H1 (cell line): Measurements from ENCODE around the gene FRMD3. TPM values are rescaled to one million over a fixed set of nuclear protein-coding genes. Genes with fewer than 3 reads are reported as not detected.

ENCODE experiments used
- CTCF ChIA-PET: fragments of 300-600 bp; sonication (Branson Sonifier 250); formaldehyde crosslinking; loops from one replicate; lab custom pipeline; 2021; ENCODE audit not compliant: partially characterized antibody; lab: Charles Lee
- POLR2A ChIA-PET: fragments of 300-600 bp; sonication (Branson Sonifier 250); formaldehyde crosslinking; loops from one replicate; lab custom pipeline; 2021; ENCODE audit warnings: inconsistent platforms; ENCODE audit not compliant: partially characterized antibody; lab: Charles Lee
- DNase-seq, 2 experiments: peaks; one replicate each; pipeline versions ENCODE4 v3.0.0 to v3.0.0-alpha.2; 2010 to 2022; ENCODE audit warnings: low spot score in 2 of 2, low read depth in 1 of 2, mixed read lengths in 1 of 2
- FAIRE-seq: peaks from 2 replicates; lab custom pipeline; 2011; peaks lifted over from hg19 to GRCh38; lab: Jason Lieb, UNC
- H2AFZ ChIP-seq: 2 replicates; pipeline ENCODE4 v1.8.1; 2012; ENCODE audit warnings: low read length, inconsistent platforms
- H2AK5ac ChIP-seq: 2 replicates; pipeline ENCODE4 v1.6.1; 2013; ENCODE audit warnings: low read depth, low read length
- H2BK120ac ChIP-seq: replicated peaks from 2 replicates; pipeline ENCODE3; 2013; ENCODE audit warnings: low read depth, low read length, inconsistent platforms
- H2BK12ac ChIP-seq: 2 replicates; pipeline ENCODE4 v1.6.1; 2013; ENCODE audit warnings: low read depth, low read length
- H2BK15ac ChIP-seq: 2 replicates; pipeline ENCODE4 v1.6.1; 2013; ENCODE audit warnings: low read length
- H2BK20ac ChIP-seq: 2 replicates; pipeline ENCODE4 v1.6.1; 2013; ENCODE audit warnings: low read length
- H2BK5ac ChIP-seq: 2 replicates; pipeline ENCODE4 v1.6.1; 2013; ENCODE audit warnings: low read depth, low read length
- H3K14ac ChIP-seq: 2 replicates; pipeline ENCODE4 v1.6.1; 2013; ENCODE audit warnings: inconsistent platforms; ENCODE audit not compliant: insufficient read length
- H3K18ac ChIP-seq: 2 replicates; pipeline ENCODE4 v1.6.1; 2013; ENCODE audit warnings: low read length; ENCODE audit errors: extremely low read depth
- H3K23ac ChIP-seq: 2 replicates; pipeline ENCODE4 v1.6.1; 2013; ENCODE audit warnings: inconsistent platforms; ENCODE audit not compliant: insufficient read length
- H3K23me2 ChIP-seq: 2 replicates; pipeline ENCODE4 v1.6.1; 2013; ENCODE audit warnings: low read depth, low read length
- H3K27ac ChIP-seq: 2 replicates; pipeline ENCODE4 v1.6.1; 2011; ENCODE audit warnings: low read depth, low read length, inconsistent platforms
- H3K27me3 ChIP-seq, 4 experiments: replicated peaks in 1 of 4; 1 replicate in 1 of 4; 2 replicates in 3 of 4; pipeline versions ENCODE4 v1.6.1 to v1.8.1; 2011 to 2013; ENCODE audit warnings: low read length in 3 of 4, mild to moderate bottlenecking in 3 of 4, inconsistent platforms in 2 of 4, mixed read lengths in 2 of 4, moderate library complexity in 1 of 4; ENCODE audit not compliant: control insufficient read depth in 3 of 4, insufficient read depth in 3 of 4; ENCODE audit errors: extremely low read depth in 1 of 4
- H3K36me3 ChIP-seq, 4 experiments: 2 replicates each; pipeline versions ENCODE4 v1.6.1 to v1.8.1; 2011 to 2013; ENCODE audit warnings: mild to moderate bottlenecking in 4 of 4, low read length in 3 of 4, moderate library complexity in 2 of 4, control low read depth in 1 of 4, inconsistent platforms in 1 of 4; ENCODE audit not compliant: insufficient read depth in 4 of 4, control insufficient read depth in 2 of 4
- H3K4ac ChIP-seq: replicated peaks from 2 replicates; pipeline ENCODE3; 2013; ENCODE audit warnings: low read length, low read depth, mixed read lengths, inconsistent platforms; ENCODE audit not compliant: insufficient read length
- H3K4me1 ChIP-seq, 4 experiments: replicated peaks in 1 of 4; 1 replicate in 1 of 4; 2 replicates in 3 of 4; pipeline versions ENCODE4 v1.6.1 to v1.8.1; 2011 to 2013; ENCODE audit warnings: low read length in 3 of 4, inconsistent platforms in 2 of 4, mixed read lengths in 1 of 4; ENCODE audit not compliant: insufficient read depth in 4 of 4, control insufficient read depth in 3 of 4
- H3K4me2 ChIP-seq, 2 experiments: 2 replicates each; pipeline versions ENCODE4 v1.6.1 to v1.8.1; 2011 to 2013; ENCODE audit warnings: low read depth in 2 of 2, low read length in 2 of 2, control low read depth in 1 of 2, inconsistent platforms in 1 of 2, mild to moderate bottlenecking in 1 of 2; ENCODE audit not compliant: insufficient read depth in 1 of 2
- H3K4me3 ChIP-seq, 4 experiments: fragments of 200-600, 300-600 bp in 1 of 4; sonication (generic), shearing (Covaris generic), sonication (Bioruptor Twin) in 1 of 4; 2 replicates each; pipeline versions ENCODE4 v1.5.1 to v1.8.1; 2011 to 2016; ENCODE audit warnings: low read length in 4 of 4, low read depth in 3 of 4, control low read depth in 2 of 4, inconsistent platforms in 2 of 4, mild to moderate bottlenecking in 2 of 4, mixed read lengths in 1 of 4, moderate library complexity in 1 of 4; ENCODE audit not compliant: insufficient read depth in 2 of 4; ENCODE audit errors: extremely low read depth in 1 of 4
- H3K56ac ChIP-seq: replicated peaks from 2 replicates; pipeline ENCODE3; 2013; ENCODE audit warnings: low read depth, mild to moderate bottlenecking, mixed read lengths, low read length, inconsistent platforms; ENCODE audit not compliant: insufficient read length
- H3K79me1 ChIP-seq: 2 replicates; pipeline ENCODE4 v1.6.1; 2013; ENCODE audit warnings: low read depth, low read length, control low read depth
- H3K79me2 ChIP-seq, 2 experiments: 2 replicates each; pipeline versions ENCODE4 v1.6.1 to v1.8.1; 2012 to 2013; ENCODE audit warnings: low read length in 2 of 2, mild to moderate bottlenecking in 2 of 2, inconsistent platforms in 1 of 2; ENCODE audit not compliant: insufficient read depth in 2 of 2, control insufficient read depth in 1 of 2
- H3K9ac ChIP-seq, 4 experiments: replicated peaks in 1 of 4; 1 replicate in 1 of 4; 2 replicates in 3 of 4; pipeline versions ENCODE4 v1.6.1 to v1.8.1; 2011 to 2013; ENCODE audit warnings: low read depth in 3 of 4, low read length in 3 of 4, control low read depth in 2 of 4, mild to moderate bottlenecking in 2 of 4, moderate library complexity in 2 of 4, inconsistent platforms in 1 of 4; ENCODE audit errors: extremely low read depth in 1 of 4
- H3K9me3 ChIP-seq, 2 experiments: 2 replicates each; pipeline versions ENCODE4 v1.6.1 to v1.8.1; 2012 to 2013; ENCODE audit warnings: mild to moderate bottlenecking in 2 of 2, moderate library complexity in 2 of 2, control low read depth in 1 of 2, inconsistent platforms in 1 of 2, low read depth in 1 of 2, low read length in 1 of 2, mixed read lengths in 1 of 2; ENCODE audit not compliant: insufficient read depth in 2 of 2
- H4K20me1 ChIP-seq, 2 experiments: replicated peaks in 1 of 2; 2 replicates each; pipeline versions ENCODE3 to v1.8.1; 2011 to 2013; ENCODE audit warnings: inconsistent platforms in 2 of 2, low read length in 2 of 2, mild to moderate bottlenecking in 1 of 2; ENCODE audit not compliant: insufficient read depth in 2 of 2, control insufficient read depth in 1 of 2
- H4K5ac ChIP-seq: 2 replicates; pipeline ENCODE4 v1.6.1; 2013; ENCODE audit warnings: low read length, low read depth, mixed read lengths, inconsistent platforms; ENCODE audit not compliant: insufficient read length
- H4K8ac ChIP-seq: 2 replicates; pipeline ENCODE4 v1.8.0; 2013; ENCODE audit warnings: mild to moderate bottlenecking, moderate library complexity, low read length, inconsistent platforms; ENCODE audit not compliant: insufficient read depth; ENCODE audit errors: extremely low read depth
- H4K91ac ChIP-seq: replicated peaks from 2 replicates; pipeline ENCODE3; 2013; ENCODE audit warnings: low read length, mixed read lengths, inconsistent platforms; ENCODE audit not compliant: insufficient read length
- EGR1 ChIP-seq: IDR thresholded peaks from 2 replicates; pipeline ENCODE4 v1.6.1; 2011; ENCODE audit warnings: low read depth, low read length, borderline replicate concordance
- MAX ChIP-seq: IDR thresholded peaks from 2 replicates; pipeline ENCODE4 v1.6.1; 2012; ENCODE audit warnings: inconsistent platforms
- NANOG ChIP-seq: IDR thresholded peaks from 2 replicates; pipeline ENCODE4 v1.6.1; 2011; ENCODE audit warnings: low read length, low read depth, mild to moderate bottlenecking, inconsistent platforms; ENCODE audit not compliant: insufficient read depth, poor library complexity, severe bottlenecking
- POLR2A ChIP-seq, 2 experiments: IDR thresholded peaks; 1 replicate in 1 of 2; 2 replicates in 1 of 2; pipeline ENCODE4 v1.6.1; 2011; ENCODE audit warnings: low read depth in 2 of 2, low read length in 2 of 2, mild to moderate bottlenecking in 2 of 2; ENCODE audit errors: control extremely low read depth in 1 of 2
- POU5F1 ChIP-seq: IDR thresholded peaks from 2 replicates; pipeline ENCODE4 v1.6.1; 2011; ENCODE audit warnings: low read depth, mild to moderate bottlenecking, low read length, moderate library complexity
- RBBP5 ChIP-seq: IDR thresholded peaks from 2 replicates; pipeline ENCODE4 v1.7.1; 2012; ENCODE audit warnings: low read depth, mild to moderate bottlenecking, inconsistent platforms, low read length, moderate library complexity, borderline replicate concordance
- WGBS, 2 experiments: shearing (Covaris generic) in 1 of 2; methylation state at CpG; one replicate each; pipeline versions ENCODE4 v1.1.6 to v1.1.7; 2013 to 2015; ENCODE audit warnings: low lambda C conversion rate in 2 of 2, mixed read lengths in 2 of 2, inconsistent platforms in 1 of 2, low coverage in 1 of 2, missing lambda C conversion rate in 1 of 2; ENCODE audit not compliant: insufficient replicate concordance in 2 of 2, insufficient coverage in 1 of 2, insufficient read length in 1 of 2; ENCODE audit errors: extremely low coverage in 1 of 2, missing lambda C conversion rate in 1 of 2; 5-methylcytosine and 5-hydroxymethylcytosine counted together
- polyA plus RNA-seq, 7 experiments: library from polyadenylated mRNA; depleted of rRNA in 3 of 7; stranded (reverse) in 5 of 7; unstranded in 2 of 7; fragments of >200 nt in 5 of 7; fragments of 200-250 nt in 2 of 7; gene quantifications; 1 replicate in 5 of 7; 2 replicates in 1 of 7; 4 replicates in 1 of 7; pipeline versions ENCODE4 v1.2.1 to v1.2.3, GENCODE V29; 2011 to 2013; ENCODE audit warnings: missing spikeins in 2 of 7, mixed read lengths in 2 of 7
- total RNA-seq: library from RNA; stranded (reverse); fragmentation: NEBNext Ultra II Directional; extraction: Animal tissue kit (Norgen Biotek cat#: 25700); gene quantifications from 2 replicates; pipeline ENCODE4 v1.2.1, GENCODE V29; 2021

The FRMD3 gene
- total and polyA plus RNA-seq, 2 of the 8 experiments (the other 6 are each of a cell fraction or from before 2014, with no cell fraction given): 0.15 to 1.4 TPM

- Histone ChIP-seq H3K23ac (no peak overlapping the region), H2BK120ac (no peak overlapping the region), H3K27me3 (no peaks in the 10 kb centered on the region), H3K9me3 (no peaks in the 10 kb centered on the region), H3K79me2 (no peaks in the 10 kb centered on the region), H2BK5ac (no peak overlapping the region), H3K4ac (no peak overlapping the region), H3K56ac (no peak overlapping the region), H2AK5ac (no peak overlapping the region), H3K4me1 (no peaks in the 10 kb centered on the region; a peak in 1 of 7 replicates), H3K23me2 (no peaks in the 10 kb centered on the region), H2BK20ac (no peak overlapping the region)
- DNase-seq: no peak
- POLR2A ChIA-PET: no interaction called here
- no peak for TF ChIP-seq EGR1
- TF ChIP-seq NANOG: no peak
- no peak for TF ChIP-seq POLR2A (IDR thresholded peaks at IDR 0.05; ENCODE audit: control extremely low read depth in 1 of 2, low read depth in 2 of 2, low read length in 2 of 2)
- no peak for TF ChIP-seq RBBP5
- no peak for TF ChIP-seq POU5F1
- no peak for TF ChIP-seq MAX
- TF ChIP-seq, all 59 proteins: peak for 0
- Histone ChIP-seq H4K8ac (no peak overlapping the region), H3K4me2 (no peak overlapping the region), H3K79me1 (no peaks in the 10 kb centered on the region), H3K14ac (no peak overlapping the region), H3K9ac (no peak overlapping the region), H4K91ac (no peak overlapping the region), H2BK15ac (no peak overlapping the region), H3K4me3 (no peak overlapping the region), H3K18ac (no peak overlapping the region), H3K27ac (no peak overlapping the region), H2BK12ac (no peak overlapping the region), H3K36me3 (no peaks in the 10 kb centered on the region), H2AFZ (no peak overlapping the region), H4K20me1 (no peaks in the 10 kb centered on the region), H4K5ac (no peak overlapping the region)
- CTCF ChIA-PET: interaction anchor here (0.7 kb wide), 1 partner anchor 70 kb away, joined by 3 read pairs; no protein-coding TSS in a partner anchor
- 93% methylated on average over 2 of the region's 2 CpGs; no CpG with 5 or more reads in 1 of the 2 experiments for WGBS, 2 experiments
- no peak for FAIRE-seq
These were observed 273.9 kb downstream of the FRMD3 start for GRCh38 chr9:83264315-83264714.
